ENCODE measurements around the gene DUSP7. TPM values are rescaled to one million over a fixed set of nuclear protein-coding genes. Genes with fewer than 3 reads are reported as not detected.

Gene DUSP7
- total RNA-seq, 1 donor from 2014 or later: 32.5 TPM

DNA sequence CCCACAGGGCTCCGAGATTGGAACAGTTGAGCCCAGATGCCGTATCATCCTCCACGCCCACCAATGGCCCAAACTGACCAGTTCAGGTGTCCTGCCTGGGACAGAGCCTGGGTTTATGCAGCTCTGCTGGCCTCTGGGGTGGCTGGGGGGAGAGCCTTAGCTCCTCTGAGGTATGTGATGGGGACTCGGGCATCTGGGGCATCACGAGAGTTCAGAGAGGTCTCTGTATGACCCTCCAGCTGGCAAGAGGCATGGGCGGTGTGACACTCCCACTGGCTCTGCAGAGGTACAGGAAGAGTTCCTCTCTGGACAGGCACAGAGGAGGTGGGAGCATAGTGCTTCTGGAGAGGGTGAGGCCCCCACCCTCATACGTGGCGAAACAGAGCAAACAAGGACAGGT lies 26.6 kb upstream of the DUSP7 start:
- DNase-seq (ENCODE audit: low spot score): no peak
- Mint-ChIP-seq H3K27ac (ENCODE audit: unreplicated experiment) (no peak overlapping the region), H3K27me3 (ENCODE audit: low read depth) (no peaks in the 10 kb centered on the region), H3K4me1 (ENCODE audit: low read depth) (peaks cover 7% of the 10 kb centered on the region), H3K9me3 (ENCODE audit: low read depth) (no peaks in the 10 kb centered on the region), H3K4me3 (ENCODE audit: unreplicated experiment) (no peak overlapping the region), H3K36me3 (ENCODE audit: low read depth) (no peaks in the 10 kb centered on the region)
- TF ChIP-seq, protein P1, sequence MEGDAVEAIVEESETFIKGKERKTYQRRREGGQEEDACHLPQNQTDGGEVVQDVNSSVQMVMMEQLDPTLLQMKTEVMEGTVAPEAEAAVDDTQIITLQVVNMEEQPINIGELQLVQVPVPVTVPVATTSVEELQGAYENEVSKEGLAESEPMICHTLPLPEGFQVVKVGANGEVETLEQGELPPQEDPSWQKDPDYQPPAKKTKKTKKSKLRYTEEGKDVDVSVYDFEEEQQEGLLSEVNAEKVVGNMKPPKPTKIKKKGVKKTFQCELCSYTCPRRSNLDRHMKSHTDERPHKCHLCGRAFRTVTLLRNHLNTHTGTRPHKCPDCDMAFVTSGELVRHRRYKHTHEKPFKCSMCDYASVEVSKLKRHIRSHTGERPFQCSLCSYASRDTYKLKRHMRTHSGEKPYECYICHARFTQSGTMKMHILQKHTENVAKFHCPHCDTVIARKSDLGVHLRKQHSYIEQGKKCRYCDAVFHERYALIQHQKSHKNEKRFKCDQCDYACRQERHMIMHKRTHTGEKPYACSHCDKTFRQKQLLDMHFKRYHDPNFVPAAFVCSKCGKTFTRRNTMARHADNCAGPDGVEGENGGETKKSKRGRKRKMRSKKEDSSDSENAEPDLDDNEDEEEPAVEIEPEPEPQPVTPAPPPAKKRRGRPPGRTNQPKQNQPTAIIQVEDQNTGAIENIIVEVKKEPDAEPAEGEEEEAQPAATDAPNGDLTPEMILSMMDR (IDR thresholded peaks at IDR 0.05): no peak

DNA sequence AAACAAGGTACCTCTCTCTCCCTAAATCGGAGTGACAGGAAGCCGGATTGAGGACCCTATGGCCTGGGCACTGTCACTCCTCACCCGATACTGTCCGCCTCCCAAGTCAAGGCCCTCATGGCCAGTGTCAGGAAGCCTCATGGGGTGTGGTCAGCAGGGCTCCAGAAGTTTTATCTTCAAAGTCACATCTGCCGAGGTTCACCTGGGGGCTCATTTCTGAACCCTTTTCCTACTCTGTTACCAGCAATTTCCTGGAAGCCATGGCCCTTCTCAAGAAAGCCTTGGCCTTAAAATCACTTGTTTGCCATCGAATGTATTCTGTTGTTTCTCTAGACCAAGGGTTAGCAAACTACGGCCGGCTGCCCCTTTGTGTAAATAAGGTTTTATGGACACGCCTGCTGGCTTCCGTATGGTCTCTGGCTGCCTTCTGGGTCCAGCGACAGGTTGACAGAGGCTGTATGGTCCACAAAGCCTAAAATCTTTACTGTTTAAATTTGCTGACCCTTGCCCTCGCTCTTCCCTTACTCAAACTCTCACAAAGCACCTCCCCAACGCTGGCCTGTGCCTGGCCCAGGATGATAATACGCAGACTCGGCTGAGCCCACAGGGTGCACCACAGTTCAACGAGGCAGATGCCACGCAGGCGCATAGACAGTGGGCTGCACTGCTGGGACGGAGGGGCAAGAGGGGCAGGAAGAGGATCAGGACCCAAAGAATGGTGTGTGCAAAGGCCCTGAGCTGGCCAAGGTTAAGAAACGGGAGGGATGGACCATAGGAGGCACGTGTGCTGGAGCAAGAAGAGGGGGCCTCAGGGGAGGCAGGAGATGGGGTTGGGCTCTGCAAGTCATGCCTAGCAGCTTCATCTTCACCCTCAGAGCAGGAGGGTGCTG lies 24.7 kb upstream of the DUSP7 start:
- DNase-seq (ENCODE audit: low spot score): no peak
- Mint-ChIP-seq H3K4me1 (ENCODE audit: low read depth) (no peaks in the 10 kb centered on the region), H3K27me3 (ENCODE audit: low read depth) (no peaks in the 10 kb centered on the region), H3K36me3 (ENCODE audit: low read depth) (no peaks in the 10 kb centered on the region), H3K9me3 (ENCODE audit: low read depth) (no peaks in the 10 kb centered on the region), H3K4me3 (ENCODE audit: unreplicated experiment) (no peak overlapping the region), H3K27ac (ENCODE audit: unreplicated experiment) (no peak overlapping the region)
- TF ChIP-seq, protein P1 (IDR thresholded peaks at IDR 0.05): no peak

DNA sequence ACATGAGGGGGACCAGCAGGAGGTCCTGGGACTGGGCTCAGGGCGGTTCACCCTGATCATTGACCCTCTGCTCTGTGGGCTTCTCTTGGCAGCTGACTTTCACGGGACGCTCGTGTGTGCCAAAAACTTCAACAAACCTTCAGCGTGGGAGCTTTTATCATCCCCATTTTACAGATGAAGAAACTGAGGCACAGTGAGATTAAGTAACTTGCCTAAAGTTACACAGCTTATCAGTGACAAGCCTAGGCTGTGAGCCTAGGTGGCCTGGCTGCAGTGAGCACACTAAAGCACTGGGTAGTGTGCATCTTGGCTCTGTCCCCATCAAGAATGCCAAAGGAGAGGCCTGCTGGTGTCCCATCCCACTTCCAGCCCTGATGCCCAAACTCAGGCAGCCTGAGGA lies 23.6 kb upstream of the DUSP7 start:
- no peak overlapping the region for H3K4me3 Mint-ChIP-seq (ENCODE audit: unreplicated experiment)
- no peak overlapping the region for H3K27ac Mint-ChIP-seq (ENCODE audit: unreplicated experiment)
- H3K27me3 Mint-ChIP-seq (ENCODE audit: low read depth): no peaks in the 10 kb centered on the region
- DNase-seq (ENCODE audit: low spot score): no peak
- H3K9me3 Mint-ChIP-seq (ENCODE audit: low read depth): no peaks in the 10 kb centered on the region
- H3K36me3 Mint-ChIP-seq (ENCODE audit: low read depth): no peaks in the 10 kb centered on the region
- H3K4me1 Mint-ChIP-seq (ENCODE audit: low read depth): no peaks in the 10 kb centered on the region
- TF ChIP-seq, protein P1 (IDR thresholded peaks at IDR 0.05): no peak

DNA sequence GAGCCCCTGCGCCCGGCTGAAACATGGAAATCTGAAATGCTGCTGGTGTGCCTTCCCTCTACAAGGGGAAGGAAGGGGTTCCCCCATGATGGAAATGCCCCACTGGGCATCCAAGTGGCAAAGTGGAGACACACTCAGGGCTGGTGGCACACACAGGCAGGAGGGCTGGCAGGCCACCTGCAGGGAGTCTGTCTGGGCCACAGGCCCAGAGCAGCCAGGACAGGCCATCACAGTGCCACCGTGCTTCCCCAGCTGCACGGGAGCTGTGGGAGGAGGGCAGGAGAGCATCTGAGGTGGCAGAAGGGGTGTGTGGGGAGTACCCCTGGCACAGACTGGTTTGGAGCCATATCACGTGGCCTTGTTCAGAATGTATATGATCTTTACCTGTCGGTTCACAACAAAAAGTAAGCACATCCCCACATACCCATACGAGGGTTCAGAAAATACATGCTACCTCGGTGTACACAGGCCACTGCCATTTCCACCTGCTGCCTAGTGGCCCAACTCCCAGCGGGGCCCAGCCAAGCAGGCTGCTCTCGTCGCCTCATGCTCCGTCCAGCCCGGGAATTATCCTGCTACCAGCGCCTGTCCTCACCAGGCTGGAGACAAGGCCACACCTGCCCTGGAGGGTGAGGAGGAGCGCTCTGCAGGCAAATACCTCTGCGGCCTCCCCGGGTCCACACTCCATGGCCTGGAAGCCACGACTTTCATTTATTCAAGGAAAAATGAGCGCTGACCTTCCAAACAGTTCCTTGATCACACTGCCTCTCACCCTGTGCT lies 22.6 kb upstream of the DUSP7 start:
- Mint-ChIP-seq H3K4me3 (ENCODE audit: unreplicated experiment) (no peak overlapping the region), H3K27ac (ENCODE audit: unreplicated experiment) (no peak overlapping the region), H3K4me1 (ENCODE audit: low read depth) (no peaks in the 10 kb centered on the region), H3K9me3 (ENCODE audit: low read depth) (no peaks in the 10 kb centered on the region), H3K36me3 (ENCODE audit: low read depth) (no peaks in the 10 kb centered on the region), H3K27me3 (ENCODE audit: low read depth) (no peaks in the 10 kb centered on the region)
- TF ChIP-seq, protein P1 (IDR thresholded peaks at IDR 0.05): no peak
- DNase-seq (ENCODE audit: low spot score): no peak

DNA sequence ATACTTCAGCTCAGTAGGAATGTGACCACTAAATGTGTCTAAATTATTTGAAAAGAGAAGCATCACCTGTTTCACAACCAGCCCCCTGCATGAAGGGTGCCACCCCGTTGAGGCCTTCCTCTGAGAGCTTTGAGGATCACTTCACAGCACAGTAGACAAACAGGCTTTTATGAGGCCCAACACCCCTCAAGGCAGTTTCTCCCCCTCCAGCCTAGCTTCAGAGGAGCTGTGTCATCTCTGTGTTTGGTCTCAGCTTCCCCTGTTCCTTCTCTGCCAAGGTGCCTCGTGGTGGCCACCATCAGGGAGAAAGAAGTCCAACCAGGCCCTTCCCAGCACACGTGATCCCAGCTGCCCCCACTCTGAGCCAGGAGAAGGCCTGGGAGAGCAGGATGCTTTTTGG lies 21.6 kb upstream of the DUSP7 start:
- TF ChIP-seq, protein P1 (IDR thresholded peaks at IDR 0.05): no peak
- Mint-ChIP-seq H3K36me3 (ENCODE audit: low read depth) (no peaks in the 10 kb centered on the region), H3K27ac (ENCODE audit: unreplicated experiment) (no peak overlapping the region), H3K4me3 (ENCODE audit: unreplicated experiment) (no peak overlapping the region), H3K9me3 (ENCODE audit: low read depth) (no peaks in the 10 kb centered on the region), H3K27me3 (ENCODE audit: low read depth) (no peaks in the 10 kb centered on the region), H3K4me1 (ENCODE audit: low read depth) (no peaks in the 10 kb centered on the region)
- no peak for DNase-seq (ENCODE audit: low spot score)

Data from chondrocyte (in vitro differentiated cells).